GM23338 (cell line): ENCODE results near the gene TMPRSS6.

ENCODE experiments used
- EZH2 ChIP-seq: fragments of 200-600 bp; sonication (generic); IDR thresholded peaks from one replicate; pipeline ENCODE4 v1.8.0; 2017; ENCODE audit warnings: antibody characterized with exemption, mild to moderate bottlenecking, low read depth; ENCODE audit not compliant: unreplicated experiment
- EZH2phosphoT487 ChIP-seq: fragments of 200-600 bp; sonication (generic); IDR thresholded peaks from one replicate; pipeline ENCODE4 v1.8.1; 2018; ENCODE audit warnings: antibody characterized with exemption; ENCODE audit not compliant: unreplicated experiment
- POLR2AphosphoS5 ChIP-seq: IDR thresholded peaks from 2 replicates; pipeline ENCODE4 v1.6.1; 2016; ENCODE audit warnings: antibody characterized with exemption, low read depth

- TF ChIP-seq EZH2 (no peak), POLR2AphosphoS5 (no peak), EZH2phosphoT487 (no peak)
These were observed 90.7 kb downstream of the TMPRSS6 start for GRCh38 chr22:37018815-37019308.
